ENCODE measurements around the gene CPE. TPM values are rescaled to one million over a fixed set of nuclear protein-coding genes. Genes with fewer than 3 reads are reported as not detected.

The CPE gene
- total RNA-seq, 1 donor from 2014 or later = 103 TPM

- no peak overlapping the region for H3K27ac ChIP-seq
- H3K4me1 ChIP-seq = peaks cover 11% of the 10 kb centered on the region
- no peak overlapping the region for H3K4me3 ChIP-seq
- intact Hi-C loops (cut with DNase I) = no loop called here
- no peak for TF ChIP-seq POLR2AphosphoS5 (IDR thresholded peaks at IDR 0.05; ENCODE audit: insufficient read depth in 1 of 2, low read depth in 1 of 2)
- TF ChIP-seq POLR2A (IDR thresholded peaks at IDR 0.05) = no peak
- TF ChIP-seq CTCF (IDR thresholded peaks at IDR 0.05) = no peak
- no peak for DNase-seq (ENCODE audit: extremely low spot score in 2 of 2)
- no peaks in the 10 kb centered on the region for H3K9me3 ChIP-seq
- no peaks in the 10 kb centered on the region for H3K27me3 ChIP-seq
- no peaks in the 10 kb centered on the region for H3K36me3 ChIP-seq
Measured at GRCh38 chr4:165439981-165440380, 61.2 kb downstream of the CPE start.

GRCh38 chr4:165440415-165441158, 61.8 kb downstream of the CPE start:
- no peak overlapping the region for H3K4me3 ChIP-seq
- no peak for DNase-seq (ENCODE audit: extremely low spot score in 2 of 2)
- TF ChIP-seq POLR2AphosphoS5 (IDR thresholded peaks at IDR 0.05; ENCODE audit: insufficient read depth in 1 of 2, low read depth in 1 of 2) (no peak), CTCF (IDR thresholded peaks at IDR 0.05) (no peak), POLR2A (IDR thresholded peaks at IDR 0.05) (no peak)
- intact Hi-C loops (cut with DNase I) = no loop called here
- no peaks in the 10 kb centered on the region for H3K9me3 ChIP-seq
- H3K4me1 ChIP-seq = peaks cover 11% of the 10 kb centered on the region
- no peaks in the 10 kb centered on the region for H3K27me3 ChIP-seq
- H3K27ac ChIP-seq = no peak overlapping the region
- H3K36me3 ChIP-seq = no peaks in the 10 kb centered on the region

- Histone ChIP-seq H3K9me3 (no peaks in the 10 kb centered on the region), H3K27ac (no peak overlapping the region), H3K27me3 (no peaks in the 10 kb centered on the region), H3K4me1 (peaks cover 11% of the 10 kb centered on the region), H3K36me3 (no peaks in the 10 kb centered on the region), H3K4me3 (no peak overlapping the region)
- TF ChIP-seq POLR2A (IDR thresholded peaks at IDR 0.05) (no peak), POLR2AphosphoS5 (IDR thresholded peaks at IDR 0.05; ENCODE audit: insufficient read depth in 1 of 2, low read depth in 1 of 2) (no peak), CTCF (IDR thresholded peaks at IDR 0.05) (no peak)
- no peak for DNase-seq (ENCODE audit: extremely low spot score in 2 of 2)
- intact Hi-C loops (cut with DNase I) = no loop called here
Measured at GRCh38 chr4:165443276-165443675, 64.5 kb downstream of the CPE start.

- H3K36me3 ChIP-seq = no peaks in the 10 kb centered on the region
- H3K4me3 ChIP-seq = no peak overlapping the region
- intact Hi-C loops (cut with DNase I) = no loop called here
- H3K9me3 ChIP-seq = no peaks in the 10 kb centered on the region
- no peak for DNase-seq (ENCODE audit: extremely low spot score in 2 of 2)
- H3K27me3 ChIP-seq = no peaks in the 10 kb centered on the region
- H3K4me1 ChIP-seq = no peaks in the 10 kb centered on the region
- H3K27ac ChIP-seq = no peak overlapping the region
- TF ChIP-seq CTCF (IDR thresholded peaks at IDR 0.05) = no peak
- no peak for TF ChIP-seq POLR2A (IDR thresholded peaks at IDR 0.05)
- TF ChIP-seq POLR2AphosphoS5 (IDR thresholded peaks at IDR 0.05; ENCODE audit: insufficient read depth in 1 of 2, low read depth in 1 of 2) = no peak
Measured at GRCh38 chr4:165448700-165449099, 69.9 kb downstream of the CPE start.

GRCh38 chr4:165449333-165449732, 70.5 kb downstream of the CPE start:
- intact Hi-C loops (cut with DNase I) = no loop called here
- H3K4me3 ChIP-seq = no peak overlapping the region
- H3K27ac ChIP-seq = no peak overlapping the region
- no peaks in the 10 kb centered on the region for H3K27me3 ChIP-seq
- no peak for TF ChIP-seq POLR2A (IDR thresholded peaks at IDR 0.05)
- TF ChIP-seq POLR2AphosphoS5 (IDR thresholded peaks at IDR 0.05; ENCODE audit: insufficient read depth in 1 of 2, low read depth in 1 of 2) = no peak
- no peak for TF ChIP-seq CTCF (IDR thresholded peaks at IDR 0.05)
- H3K9me3 ChIP-seq = no peaks in the 10 kb centered on the region
- DNase-seq (ENCODE audit: extremely low spot score in 2 of 2) = no peak
- H3K4me1 ChIP-seq = no peaks in the 10 kb centered on the region
- no peaks in the 10 kb centered on the region for H3K36me3 ChIP-seq

Data from vagina (tissue), 2 donors.